K562 (cell line): ENCODE results near the gene C1orf21. TPM values are rescaled to one million over a fixed set of nuclear protein-coding genes. Genes with fewer than 3 reads are reported as not detected.

Source experiments
- ATAC-seq: fragments of 200-7000 bp; cut with Tn5 transposase; 3 replicates; pipeline ENCODE4 v1.9.1; 2020; ENCODE audit warnings: moderate library complexity
- BruUV-seq: library from RNA; stranded (reverse); fragments of 400-500 nt; replicated peaks from 2 replicates; lab custom pipeline; 2021; lab: Mats Ljungman, UMichigan
- CTCF ChIA-PET: fragments of 300-600 bp; formaldehyde crosslinking; extraction: SDS; loops from one replicate; lab custom pipeline; 2021; ENCODE audit warnings: low intra/inter-chr PET ratio; lab: Yijun Ruan, JAX
- POLR2A ChIA-PET: fragments of 300-600, 350-650 bp; sonication (Branson Sonifier 250); formaldehyde crosslinking; extraction: SDS; loops from one replicate; lab custom pipeline; 2021; ENCODE audit warnings: antibody characterized with exemption, inconsistent platforms; lab: Yijun Ruan, JAX
- DNase-seq, 4 experiments: peaks; one replicate each; pipeline versions ENCODE4 v3.0.0 to v3.0.0-alpha.2; 2011 to 2018; ENCODE audit warnings: low spot score in 3 of 4, mixed read lengths in 3 of 4; ENCODE audit errors: extremely low read depth in 1 of 4
- FAIRE-seq: peaks from 2 replicates; lab custom pipeline; 2011; peaks lifted over from hg19 to GRCh38; lab: Jason Lieb, UNC
- H2AFZ ChIP-seq: 2 replicates; pipeline ENCODE4 v1.6.0; 2011; ENCODE audit warnings: low read depth, low read length, control low read depth, inconsistent platforms
- H3K27ac ChIP-seq: fragments of 200-600 bp; 3 replicates; pipeline ENCODE4 v1.8.0; 2011; ENCODE audit warnings: low read depth, mild to moderate bottlenecking, control low read depth, inconsistent platforms, low read length, moderate library complexity, mixed read lengths; ENCODE audit errors: extremely low read depth
- H3K27me3 ChIP-seq, 2 experiments: fragments of 300-600 bp in 1 of 2; 2 replicates in 1 of 2; 3 replicates in 1 of 2; pipeline versions ENCODE4 v1.6.0 to v1.8.0; 2011; ENCODE audit warnings: inconsistent platforms in 2 of 2, low read length in 2 of 2, mild to moderate bottlenecking in 1 of 2, mixed read lengths in 1 of 2, moderate library complexity in 1 of 2; ENCODE audit not compliant: control insufficient read depth in 2 of 2, insufficient read depth in 2 of 2
- H3K36me3 ChIP-seq: fragments of 300-600 bp; 3 replicates; pipeline ENCODE4 v1.8.0; 2011; ENCODE audit warnings: mild to moderate bottlenecking, low read length, inconsistent platforms; ENCODE audit not compliant: control insufficient read depth, insufficient read depth
- H3K4me1 ChIP-seq, 2 experiments: fragments of 200-600 bp in 1 of 2; replicated peaks in 1 of 2; 2 replicates in 1 of 2; 3 replicates in 1 of 2; pipeline versions ENCODE4 v1.5.1 to v1.8.0; 2011; ENCODE audit warnings: inconsistent platforms in 2 of 2, low read length in 2 of 2, mild to moderate bottlenecking in 1 of 2, mixed read lengths in 1 of 2, moderate library complexity in 1 of 2; ENCODE audit not compliant: control insufficient read depth in 2 of 2, insufficient read depth in 2 of 2
- H3K4me2 ChIP-seq: 2 replicates; pipeline ENCODE4 v1.6.1; 2011; ENCODE audit warnings: low read length, control low read depth, inconsistent platforms, mixed read lengths; ENCODE audit not compliant: insufficient read depth
- H3K4me3 ChIP-seq: fragments of 200-600 bp; sonication (generic), shearing (Covaris generic); 2 replicates; pipeline ENCODE4 v1.5.1; 2016; ENCODE audit warnings: control low read depth, inconsistent platforms
- H3K79me2 ChIP-seq: fragments of 200-600 bp; 3 replicates; pipeline ENCODE4 v1.8.0; 2011; ENCODE audit warnings: low read length, inconsistent platforms; ENCODE audit not compliant: control insufficient read depth, insufficient read depth
- H3K9ac ChIP-seq, 2 experiments: 2 replicates each; pipeline versions ENCODE4 v1.6.0 to v1.6.1; 2011; ENCODE audit warnings: low read depth in 2 of 2, low read length in 2 of 2, control low read depth in 1 of 2, inconsistent platforms in 1 of 2, mild to moderate bottlenecking in 1 of 2, mixed read lengths in 1 of 2; ENCODE audit not compliant: insufficient read depth in 1 of 2
- H3K9me1 ChIP-seq: one replicate; pipeline ENCODE4 v1.6.0; 2011; ENCODE audit warnings: inconsistent platforms, mild to moderate bottlenecking, low read length, moderate library complexity; ENCODE audit not compliant: control insufficient read depth, insufficient read depth
- H3K9me3 ChIP-seq: replicated peaks from 2 replicates; pipeline ENCODE4 v1.5.1; 2011; ENCODE audit warnings: low read depth, low read length, inconsistent platforms; ENCODE audit not compliant: control insufficient read depth, insufficient read depth
- H4K20me1 ChIP-seq: replicated peaks from 2 replicates; pipeline ENCODE4 v1.6.1; 2011; ENCODE audit warnings: low read length, inconsistent platforms, mixed read lengths; ENCODE audit not compliant: control insufficient read depth, insufficient read depth
- ATF1 ChIP-seq, 2 experiments: fragments of 450-650 bp in 1 of 2; IDR thresholded peaks; 2 replicates each; pipeline ENCODE4 v1.6.1; 2016; ENCODE audit warnings: missing compliant biosample characterization in 1 of 2, missing genetic modification characterization in 1 of 2
- CCAR2 ChIP-seq: fragments of 200-400 bp; formaldehyde crosslinking; IDR thresholded peaks from 2 replicates; pipeline ENCODE4 v1.6.1; 2017; ENCODE audit warnings: mild to moderate bottlenecking, low read depth, low read length
- COPS2 ChIP-seq: fragments of 450-650 bp; conservative IDR thresholded peaks from 2 replicates; pipeline ENCODE4 v1.6.1; 2016; ENCODE audit warnings: mild to moderate bottlenecking, moderate library complexity
- HCFC1 ChIP-seq: IDR thresholded peaks from 2 replicates; pipeline ENCODE4 v1.6.1; 2012; ENCODE audit warnings: low read depth, low read length, improper control_type of control experiment
- ILF3 ChIP-seq: fragments of 450-650 bp; IDR thresholded peaks from 2 replicates; pipeline ENCODE4 v1.6.1; 2018; ENCODE audit warnings: antibody characterized with exemption, mild to moderate bottlenecking, moderate library complexity, borderline replicate concordance
- MAFG ChIP-seq: fragments of 450-650 bp; conservative IDR thresholded peaks from 2 replicates; pipeline ENCODE4 v1.6.1; 2016; ENCODE audit warnings: missing genetic modification characterization, missing compliant biosample characterization
- MAX ChIP-seq: sonication (generic); formaldehyde crosslinking; IDR thresholded peaks from 2 replicates; pipeline ENCODE4 v1.9.0; 2022; ENCODE audit warnings: mild to moderate bottlenecking, missing genetic modification reagents
- MYNN ChIP-seq, 2 experiments: sonication (generic); formaldehyde crosslinking in 1 of 2; IDR thresholded peaks; 2 replicates each; pipeline versions ENCODE4 v1.5.0 to v1.6.1; 2016 to 2020; ENCODE audit warnings: antibody characterized with exemption in 1 of 2, missing genetic modification reagents in 1 of 2
- NFE2L1 ChIP-seq: fragments of 450-650 bp; IDR thresholded peaks from 2 replicates; pipeline ENCODE4 v1.6.1; 2016; ENCODE audit warnings: missing genetic modification characterization, low read depth, mild to moderate bottlenecking, missing compliant biosample characterization, moderate library complexity, borderline replicate concordance
- POU5F1 ChIP-seq: fragments of 150-350 bp; IDR thresholded peaks from 2 replicates; pipeline ENCODE4 v1.6.1; 2014; ENCODE audit warnings: borderline replicate concordance, low read length, low read depth, mild to moderate bottlenecking; ENCODE audit not compliant: partially characterized antibody
- SAP30 ChIP-seq: fragments of 200-600 bp; sonication (generic); IDR thresholded peaks from 2 replicates; pipeline ENCODE4 v1.6.1; 2012; ENCODE audit warnings: borderline replicate concordance, low read depth, mild to moderate bottlenecking, moderate library complexity, low read length, control low read depth, inconsistent platforms; ENCODE audit not compliant: insufficient read depth, poor library complexity, severe bottlenecking
- SMAD2 ChIP-seq: fragments of 150-350 bp; IDR thresholded peaks from 2 replicates; pipeline ENCODE4 v1.6.1; 2014; ENCODE audit warnings: low read depth, mild to moderate bottlenecking, low read length
- TAF1 ChIP-seq: IDR thresholded peaks from 2 replicates; pipeline ENCODE4 v1.6.1; 2011; ENCODE audit warnings: mild to moderate bottlenecking, low read length, moderate library complexity; ENCODE audit not compliant: insufficient read depth, control insufficient read depth, severe bottlenecking; ENCODE audit errors: extremely low read depth
- ZNF217 ChIP-seq: sonication (generic); formaldehyde crosslinking; IDR thresholded peaks from 2 replicates; pipeline ENCODE4 v1.8.0; 2022; ENCODE audit warnings: mild to moderate bottlenecking, missing genetic modification reagents
- ZNF445 ChIP-seq: fragments of 250-450 bp; sonication (Bioruptor Pico); IDR thresholded peaks from 2 replicates; pipeline ENCODE4 v1.4.0; 2020; ENCODE audit warnings: low read depth, mild to moderate bottlenecking, moderate library complexity
- whole genome bisulfite sequencing: fragments of 100-300 bp; shearing (Covaris generic); methylation state at CpG from one replicate; pipeline ENCODE4 v1.1.6; 2016; ENCODE audit warnings: low coverage, mixed read lengths; ENCODE audit not compliant: insufficient coverage; ENCODE audit errors: missing lambda C conversion rate; 5-methylcytosine and 5-hydroxymethylcytosine counted together
- in situ Hi-C: fragments of 300-500 bp; cut with MboI; formaldehyde crosslinking; loops from 4 replicates; pipeline ENCODE4 v1.15.0; 2018; ENCODE audit warnings: inconsistent platforms, mixed read lengths
- intact Hi-C: fragments of 100-400 bp; cut with micrococcal nuclease; formaldehyde crosslinking; loops from 2 replicates; pipeline ENCODE4 v1.14.2; 2022
- polyA plus RNA-seq, 8 experiments: library from polyadenylated mRNA; depleted of rRNA in 4 of 8; stranded (reverse) in 5 of 8; unstranded in 3 of 8; fragments of >200 nt; fragmentation: Nextera tagmentation in 2 of 8; fragmentation: Illumina TruSeq in 1 of 8; extraction: Ambion mirVana in 2 of 8; extraction: Trizol in 1 of 8; gene quantifications; 2 replicates each; pipeline versions ENCODE4 v1.2.1 to v1.2.3, GENCODE V29; 2011 to 2014; ENCODE audit warnings: inconsistent platforms in 1 of 8, missing spikeins in 1 of 8
- total RNA-seq, 7 experiments: library from RNA; depleted of rRNA in 6 of 7; stranded (reverse); fragments of >200 nt in 6 of 7; fragmentation: Illumina TruSeq in 2 of 7; extraction: Trizol in 2 of 7; gene quantifications; 2 replicates each; pipeline versions ENCODE4 v1.2.1 to v1.2.3, GENCODE V29; 2011 to 2021; ENCODE audit warnings: low replicate concordance in 1 of 7
- TF ChIP-seq, protein P1 (sequence below): fragments of 450-650 bp; IDR thresholded peaks from 2 replicates; pipeline ENCODE4 v1.6.1; 2014; ENCODE audit warnings: low read depth, mild to moderate bottlenecking, moderate library complexity, borderline replicate concordance
- TF ChIP-seq, protein P2 (sequence below), 2 experiments: IDR thresholded peaks; 2 replicates each; pipeline ENCODE4 v1.6.1; 2012; ENCODE audit warnings: improper control_type of control experiment in 2 of 2, low read depth in 2 of 2, low read length in 2 of 2, borderline replicate concordance in 1 of 2

C1orf21 gene
- total and polyA plus RNA-seq, 9 of the 15 experiments (the other 6 are each of a cell fraction or from before 2014, with no cell fraction given) = under 0.01 to 0.31 (median 0.07) TPM

GRCh38 chr1:184621260-184621659, 234.4 kb downstream of the C1orf21 start:
- no peak for TF ChIP-seq MYNN (IDR thresholded peaks at IDR 0.05)
- TF ChIP-seq MYNN (CRISPR knock-in tag; IDR thresholded peaks at IDR 0.05) = no peak
- no peak for TF ChIP-seq ZNF217 (CRISPR knock-in tag)
- TF ChIP-seq CCAR2 = no peak
- no peak for TF ChIP-seq HCFC1
- TF ChIP-seq MAX (CRISPR knock-in tag) = no peak
- no peak for TF ChIP-seq SAP30
- TF ChIP-seq ZNF445 (CRISPR knock-in tag) = no peak
- no peak for TF ChIP-seq ATF1 (CRISPR knock-in tag; IDR thresholded peaks at IDR 0.05)
- TF ChIP-seq ATF1 (tag; IDR thresholded peaks at IDR 0.05) = no peak
- TF ChIP-seq COPS2 = no peak
- TF ChIP-seq, protein P1, sequence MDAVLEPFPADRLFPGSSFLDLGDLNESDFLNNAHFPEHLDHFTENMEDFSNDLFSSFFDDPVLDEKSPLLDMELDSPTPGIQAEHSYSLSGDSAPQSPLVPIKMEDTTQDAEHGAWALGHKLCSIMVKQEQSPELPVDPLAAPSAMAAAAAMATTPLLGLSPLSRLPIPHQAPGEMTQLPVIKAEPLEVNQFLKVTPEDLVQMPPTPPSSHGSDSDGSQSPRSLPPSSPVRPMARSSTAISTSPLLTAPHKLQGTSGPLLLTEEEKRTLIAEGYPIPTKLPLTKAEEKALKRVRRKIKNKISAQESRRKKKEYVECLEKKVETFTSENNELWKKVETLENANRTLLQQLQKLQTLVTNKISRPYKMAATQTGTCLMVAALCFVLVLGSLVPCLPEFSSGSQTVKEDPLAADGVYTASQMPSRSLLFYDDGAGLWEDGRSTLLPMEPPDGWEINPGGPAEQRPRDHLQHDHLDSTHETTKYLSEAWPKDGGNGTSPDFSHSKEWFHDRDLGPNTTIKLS = no peak
- no peak for TF ChIP-seq TAF1
- no peak for TF ChIP-seq NFE2L1
- TF ChIP-seq SMAD2 = no peak
- TF ChIP-seq MAFG (tag) = no peak
- TF ChIP-seq POU5F1 = no peak
- no peak for TF ChIP-seq ILF3
- TF ChIP-seq, protein P2, sequence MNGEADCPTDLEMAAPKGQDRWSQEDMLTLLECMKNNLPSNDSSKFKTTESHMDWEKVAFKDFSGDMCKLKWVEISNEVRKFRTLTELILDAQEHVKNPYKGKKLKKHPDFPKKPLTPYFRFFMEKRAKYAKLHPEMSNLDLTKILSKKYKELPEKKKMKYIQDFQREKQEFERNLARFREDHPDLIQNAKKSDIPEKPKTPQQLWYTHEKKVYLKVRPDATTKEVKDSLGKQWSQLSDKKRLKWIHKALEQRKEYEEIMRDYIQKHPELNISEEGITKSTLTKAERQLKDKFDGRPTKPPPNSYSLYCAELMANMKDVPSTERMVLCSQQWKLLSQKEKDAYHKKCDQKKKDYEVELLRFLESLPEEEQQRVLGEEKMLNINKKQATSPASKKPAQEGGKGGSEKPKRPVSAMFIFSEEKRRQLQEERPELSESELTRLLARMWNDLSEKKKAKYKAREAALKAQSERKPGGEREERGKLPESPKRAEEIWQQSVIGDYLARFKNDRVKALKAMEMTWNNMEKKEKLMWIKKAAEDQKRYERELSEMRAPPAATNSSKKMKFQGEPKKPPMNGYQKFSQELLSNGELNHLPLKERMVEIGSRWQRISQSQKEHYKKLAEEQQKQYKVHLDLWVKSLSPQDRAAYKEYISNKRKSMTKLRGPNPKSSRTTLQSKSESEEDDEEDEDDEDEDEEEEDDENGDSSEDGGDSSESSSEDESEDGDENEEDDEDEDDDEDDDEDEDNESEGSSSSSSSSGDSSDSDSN (IDR thresholded peaks at IDR 0.05; ENCODE audit: borderline replicate concordance in 1 of 2, low read depth in 2 of 2, low read length in 2 of 2) = no peak
- Histone ChIP-seq H3K4me1 (no peaks in the 10 kb centered on the region), H3K9me3 (no peaks in the 10 kb centered on the region), H3K9me1 (no peaks in the 10 kb centered on the region), H3K27me3 (peaks cover 30 to 45% of the 10 kb centered on the region in 2 experiments), H3K4me2 (no peak overlapping the region), H4K20me1 (no peaks in the 10 kb centered on the region), H3K4me3 (no peak overlapping the region), H2AFZ (no peak overlapping the region), H3K36me3 (no peaks in the 10 kb centered on the region), H3K27ac (no peak overlapping the region), H3K79me2 (no peaks in the 10 kb centered on the region), H3K9ac (no peak overlapping the region)
- ChIA-PET POLR2A (no interaction called here), CTCF (no interaction called here)
- in situ Hi-C loops (no loop called here), intact Hi-C loops (no loop called here)
- DNase-seq (no peak), FAIRE-seq (no peak), ATAC-seq (no peak)
- WGBS = 1% methylated on average over 5 of the region's 5 CpGs
- no TSS peak for BruUV-seq
